ENCODE results near the gene HLA-DOA.

HLA-DOA gene

DNA sequence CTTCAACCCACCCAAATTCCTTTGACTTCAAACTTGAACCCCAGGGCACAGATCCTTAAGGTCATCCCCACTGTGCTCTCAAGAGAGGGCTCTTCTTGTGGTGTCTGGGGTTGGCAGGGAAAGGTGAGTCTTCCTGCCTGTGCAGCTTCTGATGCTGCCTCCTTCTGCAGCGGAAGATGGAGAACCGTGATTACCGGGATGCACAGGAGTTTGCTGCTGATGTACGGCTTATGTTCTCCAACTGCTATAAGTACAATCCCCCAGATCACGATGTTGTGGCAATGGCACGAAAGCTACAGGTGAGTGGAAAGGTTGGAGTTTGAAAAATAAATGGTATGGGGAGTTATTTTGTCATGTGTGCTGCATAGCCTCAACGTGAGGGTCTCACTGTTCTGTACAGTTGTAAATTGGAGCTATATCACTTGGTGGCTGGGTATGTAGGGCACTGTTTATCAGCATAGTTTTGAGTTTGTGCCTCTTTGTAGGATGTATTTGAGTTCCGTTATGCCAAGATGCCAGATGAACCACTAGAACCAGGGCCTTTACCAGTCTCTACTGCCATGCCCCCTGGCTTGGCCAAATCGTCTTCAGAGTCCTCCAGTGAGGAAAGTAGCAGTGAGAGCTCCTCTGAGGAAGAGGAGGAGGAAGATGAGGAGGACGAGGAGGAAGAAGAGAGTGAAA lies 32.0 kb downstream of the HLA-DOA start:
- no peak for DNase-seq (ENCODE audit: low spot score)

DNA sequence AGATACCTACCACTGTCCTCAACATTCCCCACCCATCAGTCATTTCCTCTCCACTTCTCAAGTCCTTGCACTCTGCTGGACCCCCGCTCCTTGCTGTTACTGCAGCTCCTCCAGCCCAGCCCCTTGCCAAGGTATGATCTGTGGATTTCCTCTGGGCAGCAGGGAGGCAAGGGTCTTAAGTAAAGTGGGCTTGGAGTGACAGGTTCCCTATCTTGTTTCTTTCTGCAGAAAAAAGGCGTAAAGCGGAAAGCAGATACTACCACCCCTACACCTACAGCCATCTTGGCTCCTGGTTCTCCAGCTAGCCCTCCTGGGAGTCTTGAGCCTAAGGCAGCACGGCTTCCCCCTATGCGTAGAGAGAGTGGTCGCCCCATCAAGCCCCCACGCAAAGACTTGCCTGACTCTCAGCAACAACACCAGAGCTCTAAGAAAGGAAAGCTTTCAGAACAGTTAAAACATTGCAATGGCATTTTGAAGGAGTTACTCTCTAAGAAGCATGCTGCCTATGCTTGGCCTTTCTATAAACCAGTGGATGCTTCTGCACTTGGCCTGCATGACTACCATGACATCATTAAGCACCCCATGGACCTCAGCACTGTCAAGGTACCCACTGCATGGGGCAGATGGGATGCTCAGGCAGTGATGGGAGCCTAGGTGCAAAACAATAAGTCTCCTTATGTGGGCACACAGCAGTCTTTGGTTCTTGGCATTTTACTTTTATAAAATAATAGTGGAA lies 32.9 kb downstream of the HLA-DOA start:
- no peak for DNase-seq (ENCODE audit: low spot score)

- DNase-seq (ENCODE audit: low spot score): no peak
Measured at GRCh38 chr6:32975886-32976285, 33.5 kb downstream of the HLA-DOA start.

DNA sequence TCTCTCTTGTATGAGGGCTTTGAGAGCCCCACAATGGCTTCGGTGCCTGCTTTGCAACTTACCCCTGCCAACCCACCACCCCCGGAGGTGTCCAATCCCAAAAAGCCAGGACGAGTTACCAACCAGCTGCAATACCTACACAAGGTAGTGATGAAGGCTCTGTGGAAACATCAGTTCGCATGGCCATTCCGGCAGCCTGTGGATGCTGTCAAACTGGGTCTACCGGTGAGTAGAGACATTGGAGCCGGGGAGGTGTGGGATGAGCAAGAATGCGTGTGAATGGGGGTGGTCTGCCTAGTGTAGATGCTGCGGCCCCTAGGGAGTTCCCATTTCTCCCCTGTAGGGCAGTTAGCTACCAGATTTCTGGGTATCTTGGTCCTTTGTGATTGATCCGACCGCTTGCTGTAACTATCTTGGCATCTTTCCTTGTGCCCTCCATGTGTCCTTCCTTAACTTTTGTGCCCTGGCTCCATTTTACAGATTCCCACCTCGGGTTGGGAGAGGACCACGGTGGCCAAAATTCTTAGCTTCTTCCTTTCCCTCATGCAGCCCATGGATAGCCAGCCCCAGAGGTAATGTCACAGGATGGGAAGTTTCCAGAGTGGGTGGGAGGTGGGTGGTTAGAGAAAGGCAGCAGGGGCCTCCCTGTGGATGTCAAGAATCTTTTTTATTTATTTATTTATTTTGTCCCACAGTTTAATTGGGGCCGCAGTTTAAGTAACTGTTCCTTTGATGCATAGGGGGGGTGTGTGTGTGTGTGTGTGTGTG lies 34.7 kb downstream of the HLA-DOA start:
- no peak for DNase-seq (ENCODE audit: low spot score)

- DNase-seq (ENCODE audit: low spot score): no peak
Measured at GRCh38 chr6:32974016-32974333, 35.4 kb downstream of the HLA-DOA start.

DNA sequence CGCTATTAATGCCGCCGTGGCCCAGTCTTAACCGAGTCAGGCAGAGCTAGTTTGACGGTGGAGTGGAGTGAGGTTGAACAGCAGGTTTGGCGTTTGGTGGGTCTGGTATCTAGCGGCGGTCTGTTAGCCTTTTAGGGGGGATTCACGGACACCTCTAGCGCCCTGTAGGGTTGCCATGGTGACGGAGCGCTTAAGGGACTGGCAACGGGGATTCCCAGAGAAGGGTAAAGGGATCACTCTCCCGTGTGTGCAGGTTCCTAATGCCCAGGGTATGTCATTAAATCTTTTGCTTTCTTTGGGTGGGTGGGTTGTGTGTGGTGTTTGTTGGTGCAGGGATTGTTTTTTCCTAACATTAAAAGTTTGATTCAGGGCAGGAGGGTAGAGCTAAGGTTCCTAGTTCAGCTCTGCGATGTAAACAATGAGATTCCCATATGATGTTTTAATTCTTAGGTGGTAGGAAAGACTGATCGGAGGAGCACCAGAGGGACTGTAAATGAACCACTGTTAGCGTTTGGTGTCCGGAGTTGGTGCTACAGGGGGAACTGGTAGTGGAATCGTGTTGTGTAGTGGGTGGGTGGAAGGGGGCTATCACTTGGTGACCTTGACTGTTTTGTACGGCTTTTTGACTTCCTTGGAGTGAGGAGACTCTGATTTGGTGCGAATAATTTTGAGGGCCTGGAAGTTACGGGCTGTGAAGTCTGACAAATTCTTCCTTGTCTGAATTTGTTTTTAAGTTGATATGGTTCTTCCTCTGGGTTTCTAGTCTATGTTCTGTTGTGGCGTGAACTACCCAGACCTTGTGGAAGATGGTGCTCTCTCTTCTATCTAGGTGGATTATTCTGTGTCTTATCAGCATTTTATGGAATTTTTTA lies 36.0 kb downstream of the HLA-DOA start:
- peak; percentile 74 for DNase-seq (ENCODE audit: low spot score)

DNA sequence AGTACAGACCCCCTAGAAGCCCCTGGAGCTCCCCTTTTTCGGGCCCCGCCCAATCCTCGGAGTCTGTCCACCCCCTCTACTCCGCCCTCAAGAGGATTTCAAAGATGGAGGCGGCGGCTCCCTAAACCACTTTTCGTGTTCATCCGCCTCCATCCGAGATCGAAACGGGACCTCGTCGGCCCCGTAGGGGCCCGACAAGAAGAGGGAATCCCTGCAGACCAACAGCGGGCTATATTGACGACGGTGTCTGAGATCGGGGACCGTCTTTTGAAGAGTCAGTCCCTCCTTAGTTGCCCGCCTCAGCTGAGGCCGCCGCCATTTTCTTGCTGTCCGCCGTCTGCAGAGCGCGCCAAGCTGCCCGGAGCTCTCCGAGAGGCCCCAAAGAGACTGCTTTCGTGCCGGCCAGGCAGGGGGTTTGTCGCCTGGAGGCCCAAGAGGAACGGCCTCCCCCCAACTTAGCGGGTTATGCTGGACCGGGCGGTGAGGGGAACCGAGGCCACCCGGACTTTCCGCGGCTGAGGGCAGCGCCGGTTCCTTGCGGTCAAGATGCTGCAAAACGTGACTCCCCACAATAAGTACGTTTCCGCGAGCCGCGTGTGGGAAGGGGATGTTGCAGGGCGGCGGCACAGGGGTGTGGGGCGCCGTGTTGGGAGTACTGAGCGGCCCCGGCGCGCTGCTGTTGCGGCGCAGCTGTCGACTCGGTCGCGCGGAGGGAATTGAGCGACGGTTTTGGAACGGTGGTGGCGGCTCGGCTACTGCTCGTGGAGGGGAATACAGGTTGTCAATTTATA lies 36.8 kb downstream of the HLA-DOA start:
- DNase-seq (ENCODE audit: low spot score): peak; percentile 59

GRCh38 chr6:32971581-32972352 lies 37.6 kb downstream of the HLA-DOA start:
- DNase-seq (ENCODE audit: low spot score): peak; percentile 99

DNA sequence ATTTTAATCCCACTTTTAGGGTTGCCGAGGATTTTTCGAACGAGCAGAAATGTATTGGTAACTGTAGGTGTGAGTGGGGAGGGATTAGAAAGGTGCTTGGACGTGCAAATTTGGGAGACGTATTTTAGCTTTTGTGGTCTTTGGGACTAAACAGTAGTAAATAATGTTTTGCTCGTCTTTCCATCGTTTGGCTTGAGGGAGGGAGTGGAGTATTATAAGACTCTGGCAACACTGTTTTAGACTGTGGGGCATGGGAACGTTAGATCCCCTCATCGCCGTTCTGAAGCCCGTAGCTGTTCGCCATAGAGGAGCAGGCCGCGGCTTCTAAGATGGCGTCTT lies 38.2 kb downstream of the HLA-DOA start:
- DNase-seq (ENCODE audit: low spot score): no peak

DNA sequence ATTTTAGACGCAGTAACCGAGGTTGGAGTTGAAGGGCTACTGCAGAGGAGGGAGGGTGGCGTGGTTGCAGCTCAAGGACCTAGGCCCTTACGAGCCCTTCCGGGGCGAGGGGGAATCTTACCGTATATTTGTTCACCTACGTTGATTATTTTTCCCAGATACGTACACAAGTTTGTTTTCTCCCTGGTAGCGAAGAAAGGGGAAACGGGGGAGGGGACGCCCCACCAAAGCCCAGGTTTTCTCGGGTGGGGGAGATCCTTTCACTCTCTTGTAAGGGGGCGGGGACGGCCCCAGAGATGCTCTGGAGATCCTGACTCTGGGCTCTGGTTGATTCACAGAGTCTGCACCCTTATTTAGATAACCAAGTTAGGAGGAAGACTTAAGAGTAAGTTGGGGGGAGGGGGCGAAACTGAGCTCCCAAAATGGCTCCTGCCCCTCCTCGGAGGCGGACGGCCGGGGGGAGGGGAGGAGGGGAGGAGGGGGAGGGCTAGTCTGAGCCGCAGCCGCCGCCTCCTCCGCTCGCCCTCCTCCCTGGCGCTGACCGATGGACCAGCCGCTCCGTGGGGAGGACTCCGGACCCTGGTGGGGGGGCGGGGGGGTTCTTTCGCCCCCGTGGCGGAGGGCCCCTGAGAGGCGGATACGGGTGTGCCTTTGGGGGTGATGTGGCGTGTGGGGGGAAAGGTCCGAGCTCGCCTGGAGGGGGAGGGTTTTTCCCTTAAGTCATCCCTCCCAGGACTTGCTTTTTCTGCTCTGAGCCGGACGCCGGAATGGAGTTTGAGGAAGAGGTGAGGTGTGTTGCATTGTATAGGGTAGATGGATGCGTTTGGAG lies 38.8 kb downstream of the HLA-DOA start:
- peak; percentile 86 for DNase-seq (ENCODE audit: low spot score)

DNA sequence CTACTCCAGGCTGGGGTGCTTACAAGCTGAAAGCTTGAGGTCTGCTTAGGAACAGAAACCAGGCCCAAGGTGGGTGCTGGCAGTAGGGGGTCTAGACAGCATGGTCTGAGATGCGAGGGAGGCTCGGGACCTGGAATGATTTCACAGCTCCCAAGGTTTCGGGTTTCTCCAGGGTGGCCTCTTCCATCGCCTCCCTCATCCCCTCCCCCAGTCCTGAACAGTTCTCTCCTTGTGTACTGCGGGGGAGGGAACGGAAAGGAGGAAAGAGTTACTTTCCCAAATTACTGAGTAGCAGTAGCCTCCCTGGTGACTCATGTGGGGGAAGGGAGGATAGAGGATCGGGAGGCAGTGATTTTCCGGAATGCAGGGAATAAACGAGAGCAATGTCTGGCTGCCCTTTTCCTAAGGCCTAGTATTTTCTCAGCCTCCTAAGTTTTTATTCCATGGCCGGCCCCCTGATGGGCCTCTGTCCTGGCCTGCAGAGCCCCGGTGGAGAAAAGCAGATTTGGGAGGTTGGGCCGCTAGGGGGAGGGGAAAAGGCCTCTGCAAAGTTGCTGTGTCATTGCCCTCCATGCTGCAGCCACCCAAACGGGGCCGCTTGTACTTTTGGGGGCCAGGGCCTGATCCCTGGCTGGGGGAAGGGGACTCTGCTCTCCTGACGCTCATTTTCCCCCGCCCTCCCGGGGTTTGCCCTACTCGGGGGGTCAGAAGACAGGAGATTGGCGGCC lies 39.5 kb downstream of the HLA-DOA start:
- peak; percentile 87 for DNase-seq (ENCODE audit: low spot score)

GRCh38 chr6:32968867-32969684 lies 40.3 kb downstream of the HLA-DOA start:
- peak; percentile 86 for DNase-seq (ENCODE audit: low spot score)

GRCh38 chr6:32968093-32968866 lies 41.1 kb downstream of the HLA-DOA start, which contains the start of gene BRD2:
TSS of gene BRD2 (plus strand) at chr6:32968594. CDS start at chr6:32972899, 4,305 bp downstream.
- peak; percentile 97 for DNase-seq (ENCODE audit: low spot score)

- DNase-seq (ENCODE audit: low spot score): no peak
Measured at GRCh38 chr6:32967151-32968091, 42.0 kb downstream of the HLA-DOA start.

GRCh38 chr6:32964776-32965175 lies 44.6 kb downstream of the HLA-DOA start:
- DNase-seq (ENCODE audit: low spot score): no peak

DNA sequence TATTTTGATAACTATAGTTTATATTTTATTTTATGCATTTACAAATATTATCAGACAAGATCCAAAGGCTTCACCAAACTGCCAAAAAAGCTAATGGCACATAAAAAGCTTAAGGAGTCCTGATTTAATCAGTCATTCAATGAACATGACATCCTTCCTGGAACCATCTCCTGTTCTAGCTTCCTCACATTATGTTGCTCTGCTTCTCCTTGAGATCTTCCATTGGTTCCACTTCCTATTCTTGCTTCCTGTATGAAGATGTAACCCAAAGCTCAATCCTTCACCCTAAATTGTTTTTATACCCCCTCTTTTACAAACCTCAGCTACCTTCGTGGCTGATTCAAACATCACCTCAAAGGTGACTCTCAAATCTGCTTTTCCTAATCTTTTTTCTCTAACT lies 45.5 kb downstream of the HLA-DOA start:
- DNase-seq (ENCODE audit: low spot score): no peak
